ENCODE results near the gene LRG1.
A peak's percentile ranks its signal among the peaks of the same experiment; 100 is the strongest.
"Not testable (repeated sequence)": the region's sequence is repeated elsewhere in the genome, so short reads cannot be mapped to it uniquely, and the experiment has no call there.

LRG1 gene

DNA sequence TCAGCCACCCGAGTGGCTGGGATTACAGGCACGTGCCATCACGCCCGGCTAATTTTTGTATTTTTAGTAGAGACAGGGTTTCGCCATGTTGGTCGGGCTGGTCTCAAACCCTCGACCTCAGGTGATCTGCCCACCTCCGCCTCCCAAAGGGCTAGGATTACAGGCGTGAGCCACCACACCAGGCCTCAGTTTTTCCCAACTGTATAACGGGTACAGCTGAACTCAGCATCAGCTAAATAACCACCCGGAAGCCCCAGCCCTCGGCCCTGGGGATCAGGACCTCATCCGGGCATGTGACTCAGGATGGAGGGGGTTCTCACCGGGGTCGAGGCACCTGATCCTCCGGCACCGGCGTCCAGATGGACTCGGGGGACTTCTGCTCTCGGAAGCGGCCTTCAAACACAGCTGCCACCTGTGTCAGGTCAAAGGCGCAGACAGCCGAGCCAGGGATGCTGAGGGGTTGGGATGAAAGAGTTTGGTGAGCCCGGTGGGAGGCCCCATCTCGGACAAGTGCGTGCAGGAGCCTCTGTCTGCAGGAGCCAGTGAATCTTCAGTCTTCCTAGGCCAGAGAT, 10.7 kb upstream of the LRG1 start:
- peaks cover 31 to 41% of the 10 kb centered on the region in 2 donors for H3K27me3 Mint-ChIP-seq
- peaks cover 4 to 6% of the 10 kb centered on the region in 2 donors for H3K9me3 Mint-ChIP-seq
- no peak overlapping the region for H3K27ac Mint-ChIP-seq
- H3K4me3 Mint-ChIP-seq: no peak overlapping the region
- no peak for DNase-seq
- H3K36me3 Mint-ChIP-seq: no peaks in the 10 kb centered on the region
- ATAC-seq (replicated peaks): no peak
- no peaks in the 10 kb centered on the region for H3K4me1 Mint-ChIP-seq

DNA sequence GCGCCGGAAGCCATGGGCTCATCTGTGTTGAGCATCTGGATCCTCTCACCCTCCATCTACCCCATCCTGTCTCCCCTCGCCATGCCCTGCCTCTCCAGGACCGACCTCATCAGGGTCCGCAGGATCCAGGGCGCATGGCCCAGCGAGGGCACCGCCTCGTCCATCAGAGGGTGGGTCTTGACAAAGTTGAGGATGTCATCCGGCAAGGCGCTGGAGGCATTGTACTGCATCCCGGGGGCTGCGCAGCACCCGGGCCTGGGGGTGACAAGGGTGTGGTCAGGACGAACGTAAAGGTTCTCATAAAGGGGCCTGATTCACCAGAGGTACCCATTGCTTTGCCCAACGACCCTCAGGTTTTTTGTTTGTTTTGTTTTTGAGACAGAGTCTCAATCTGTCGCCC, 10.2 kb upstream of the LRG1 start:
- DNase-seq (no peak), ATAC-seq (replicated peaks) (no peak)
- no peak overlapping the region for H3K27ac Mint-ChIP-seq

GRCh38 chr19:4548238-4548584, 8.4 kb upstream of the LRG1 start:
- H3K27ac Mint-ChIP-seq: no peak overlapping the region
- peaks cover 25 to 31% of the 10 kb centered on the region in 2 donors for H3K27me3 Mint-ChIP-seq
- H3K9me3 Mint-ChIP-seq: peaks cover 4% of the 10 kb centered on the region in 2 donors
- DNase-seq (no peak), ATAC-seq (replicated peaks) (no peak)
- no peak overlapping the region for H3K4me3 Mint-ChIP-seq
- H3K4me1 Mint-ChIP-seq: no peaks in the 10 kb centered on the region
- H3K36me3 Mint-ChIP-seq: no peaks in the 10 kb centered on the region

More for the DNA sequence above, 10.2 kb upstream of the LRG1 start:
- Mint-ChIP-seq H3K9me3 (peaks cover 4 to 6% of the 10 kb centered on the region in 2 donors), H3K27me3 (peaks cover 31 to 41% of the 10 kb centered on the region in 2 donors), H3K4me1 (no peaks in the 10 kb centered on the region), H3K4me3 (no peak overlapping the region), H3K36me3 (no peaks in the 10 kb centered on the region)

DNA sequence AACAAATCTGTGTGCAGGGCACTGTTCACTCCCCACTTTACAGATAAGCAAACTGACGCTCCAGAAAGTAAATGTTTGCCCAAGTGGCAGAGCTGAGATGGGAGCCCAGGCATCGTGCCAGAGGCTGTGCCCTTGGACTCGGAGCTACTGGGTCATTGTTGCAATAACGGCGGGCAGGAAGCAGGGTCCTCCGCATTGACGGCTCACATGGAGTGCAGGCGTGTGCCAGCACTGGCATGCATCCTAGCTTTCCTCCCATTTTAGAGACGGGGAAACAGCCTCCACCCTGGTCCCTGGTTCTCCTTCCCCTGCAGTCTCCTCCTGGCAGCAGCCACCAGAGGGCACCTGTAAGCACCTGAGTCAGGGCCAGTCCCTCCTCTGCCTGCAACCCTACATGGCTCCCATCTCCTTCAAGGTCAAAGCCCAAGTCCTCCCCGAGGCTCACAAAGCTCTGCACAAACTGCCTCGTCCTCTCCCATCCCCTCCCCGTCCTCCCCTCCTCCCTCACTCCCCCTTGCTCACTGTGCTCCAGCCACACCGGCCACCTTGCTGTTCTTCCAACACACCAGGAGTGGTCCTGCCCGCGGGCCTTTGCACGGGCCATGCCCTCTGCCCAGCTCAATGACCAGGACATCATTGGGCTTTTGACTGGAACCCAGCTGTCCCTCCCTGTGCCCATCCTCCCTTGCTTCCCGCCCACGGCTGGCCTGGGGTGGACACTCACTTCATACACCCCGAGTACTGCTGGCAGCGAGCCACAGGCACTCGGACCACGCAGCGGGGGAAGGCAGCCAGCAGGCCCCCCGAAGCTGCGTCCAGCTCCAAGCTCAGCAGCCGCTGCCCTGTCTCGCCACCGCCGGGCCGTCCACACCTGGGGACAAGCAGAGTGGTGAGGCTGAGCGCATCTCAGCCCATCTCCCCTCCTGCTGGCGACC, 7.7 kb upstream of the LRG1 start:
- no peak overlapping the region for H3K27ac Mint-ChIP-seq
- H3K27me3 Mint-ChIP-seq: peaks cover 20 to 25% of the 10 kb centered on the region in 2 donors
- no peaks in the 10 kb centered on the region for H3K4me1 Mint-ChIP-seq
- H3K36me3 Mint-ChIP-seq: no peaks in the 10 kb centered on the region
- H3K4me3 Mint-ChIP-seq: no peak overlapping the region
- no peak for ATAC-seq (replicated peaks)
- H3K9me3 Mint-ChIP-seq: peaks cover 0 to 2% of the 10 kb centered on the region in 2 donors
- no peak for DNase-seq

DNA sequence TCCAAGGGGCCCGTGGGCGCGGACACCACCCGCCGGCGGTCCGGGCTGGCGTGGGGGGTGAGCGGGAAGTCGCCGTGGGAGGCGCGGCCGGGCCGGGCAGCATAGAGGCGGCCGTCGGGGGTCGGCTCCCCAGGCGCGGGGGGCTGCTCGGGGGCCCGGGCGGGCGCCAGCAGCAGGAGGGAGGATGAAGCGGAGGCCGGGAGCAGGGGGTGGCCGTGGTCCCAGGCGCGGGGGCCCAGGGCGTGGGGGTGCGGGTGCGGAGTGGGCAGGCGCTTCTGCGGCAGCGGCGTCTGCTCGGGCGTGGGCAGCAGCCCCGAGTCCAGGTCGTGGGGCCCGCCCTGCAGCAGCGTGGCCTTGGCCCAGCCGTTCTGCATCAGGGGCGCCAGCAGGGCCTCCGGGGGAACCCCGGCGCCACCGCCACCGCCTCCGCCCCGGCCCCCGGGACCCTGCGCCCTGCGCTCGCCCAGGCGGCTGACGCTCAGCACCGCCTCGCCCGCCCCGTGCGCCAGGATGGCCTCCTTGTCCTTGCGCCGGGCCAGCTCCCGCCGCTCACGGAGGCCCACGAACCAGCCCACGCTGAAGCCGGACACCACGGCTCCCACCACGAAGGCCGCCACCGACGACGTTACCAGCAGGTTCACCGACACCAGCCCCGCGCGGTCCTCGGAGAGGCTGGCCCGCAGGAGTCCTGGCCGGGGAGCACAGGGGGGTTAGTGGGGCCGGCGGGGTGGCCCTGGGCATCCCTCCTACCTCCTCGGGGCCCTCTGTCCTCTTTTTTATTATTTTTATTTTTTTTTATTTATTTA, 4.2 kb upstream of the LRG1 start:
- ATAC-seq (replicated peaks): no peak

GRCh38 chr19:4542896-4543841, 3.3 kb upstream of the LRG1 start:
- Mint-ChIP-seq H3K9me3 (no peaks in the 10 kb centered on the region), H3K36me3 (peaks cover 0 to 3% of the 10 kb centered on the region in 2 donors), H3K4me1 (peaks cover 6 to 16% of the 10 kb centered on the region in 2 donors), H3K27me3 (peaks cover 11 to 21% of the 10 kb centered on the region in 2 donors), H3K27ac (no peak overlapping the region), H3K4me3 (no peak overlapping the region)
- ATAC-seq (replicated peaks): no peak
- DNase-seq: no peak

More for the DNA sequence above, 4.2 kb upstream of the LRG1 start:
- Mint-ChIP-seq H3K36me3 (peaks cover 0 to 3% of the 10 kb centered on the region in 2 donors), H3K4me3 (no peak overlapping the region), H3K27ac (no peak overlapping the region), H3K4me1 (peaks cover 6 to 13% of the 10 kb centered on the region in 2 donors), H3K9me3 (no peaks in the 10 kb centered on the region), H3K27me3 (peaks cover 14 to 18% of the 10 kb centered on the region in 2 donors)
- no peak for DNase-seq

- ATAC-seq (replicated peaks); H3K36me3 Mint-ChIP-seq; DNase-seq; H3K9me3 Mint-ChIP-seq; H3K27ac Mint-ChIP-seq; H3K4me3 Mint-ChIP-seq: not testable (repeated sequence)
- H3K4me1 Mint-ChIP-seq: peaks cover 6 to 16% of the 10 kb centered on the region in 2 donors
- peaks cover 7 to 24% of the 10 kb centered on the region in 2 donors for H3K27me3 Mint-ChIP-seq
Observed at GRCh38 chr19:4541806-4542145, 1.9 kb upstream of the LRG1 start.

DNA sequence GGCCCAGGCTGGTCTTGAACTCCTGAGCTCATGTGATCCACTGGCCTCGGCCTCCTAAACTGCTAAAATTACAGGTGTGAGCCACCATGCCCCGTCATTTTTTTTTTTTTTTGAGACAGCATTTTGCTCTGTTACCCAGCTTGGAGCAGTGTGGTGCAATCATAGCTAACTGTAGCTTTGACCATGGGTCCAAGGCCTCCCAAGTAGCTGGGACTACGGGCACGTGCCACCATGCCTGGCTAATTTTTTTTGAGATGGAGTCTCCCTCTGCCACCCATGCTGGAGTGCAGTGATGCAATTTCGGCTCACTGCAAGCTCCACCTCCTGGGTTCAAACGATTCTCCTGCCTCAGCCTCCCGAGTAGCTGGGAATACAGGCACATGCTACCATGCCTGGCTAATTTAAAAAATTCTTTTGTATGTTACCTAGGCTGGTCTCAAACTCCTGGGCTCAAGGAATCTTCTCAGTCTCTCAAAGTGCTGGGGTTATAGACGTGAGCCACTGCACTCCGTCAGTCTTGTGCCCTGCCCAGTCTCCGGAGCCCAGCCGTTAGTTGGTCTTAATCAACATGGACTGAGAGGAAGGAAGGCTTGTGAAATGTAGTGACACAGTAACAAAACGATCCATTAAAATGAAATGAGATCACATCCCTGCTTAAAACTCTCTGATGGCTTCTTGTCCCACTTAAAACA, 1.4 kb upstream of the LRG1 start:
- Mint-ChIP-seq H3K36me3 (peaks cover 0 to 3% of the 10 kb centered on the region in 2 donors), H3K27me3 (peaks cover 7 to 28% of the 10 kb centered on the region in 2 donors), H3K9me3 (no peaks in the 10 kb centered on the region), H3K27ac (no peak overlapping the region), H3K4me1 (peaks cover 6 to 16% of the 10 kb centered on the region in 2 donors), H3K4me3 (no peak overlapping the region)
- DNase-seq (no peak), ATAC-seq (replicated peaks) (no peak)

DNA sequence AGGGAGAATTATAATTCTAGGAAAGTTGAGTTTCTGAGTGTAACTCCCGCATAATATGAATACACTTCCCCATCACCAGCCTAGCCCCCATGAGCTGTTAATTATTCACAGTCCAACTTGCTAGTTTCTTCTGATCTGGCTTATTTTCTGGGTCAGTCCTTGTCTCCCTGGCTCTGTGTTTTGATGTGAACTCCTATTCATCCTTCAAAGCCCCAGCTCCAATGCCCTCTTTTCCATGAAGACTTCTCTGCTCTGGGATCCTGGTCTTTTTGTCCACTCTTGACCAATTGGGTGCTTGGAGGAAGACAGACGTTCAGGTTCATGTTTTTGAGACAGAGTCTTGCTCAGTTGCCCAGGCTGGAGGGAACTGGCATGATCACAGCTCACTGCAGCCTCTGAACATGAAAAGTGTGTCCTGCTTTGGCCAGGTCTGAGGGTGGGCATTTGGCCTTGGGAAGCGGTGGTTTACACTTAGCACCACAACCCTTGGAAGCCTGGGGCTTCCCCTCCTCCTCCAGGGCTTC, 605 bp downstream of the LRG1 start:
- Mint-ChIP-seq H3K4me3 (no peak overlapping the region), H3K4me1 (peaks cover 10 to 22% of the 10 kb centered on the region in 2 donors), H3K27ac (no peak overlapping the region), H3K36me3 (peaks cover 0 to 3% of the 10 kb centered on the region in 2 donors), H3K27me3 (peaks cover 17 to 44% of the 10 kb centered on the region in 2 donors), H3K9me3 (no peaks in the 10 kb centered on the region)
- ATAC-seq (replicated peaks) (no peak), DNase-seq (no peak)

DNA sequence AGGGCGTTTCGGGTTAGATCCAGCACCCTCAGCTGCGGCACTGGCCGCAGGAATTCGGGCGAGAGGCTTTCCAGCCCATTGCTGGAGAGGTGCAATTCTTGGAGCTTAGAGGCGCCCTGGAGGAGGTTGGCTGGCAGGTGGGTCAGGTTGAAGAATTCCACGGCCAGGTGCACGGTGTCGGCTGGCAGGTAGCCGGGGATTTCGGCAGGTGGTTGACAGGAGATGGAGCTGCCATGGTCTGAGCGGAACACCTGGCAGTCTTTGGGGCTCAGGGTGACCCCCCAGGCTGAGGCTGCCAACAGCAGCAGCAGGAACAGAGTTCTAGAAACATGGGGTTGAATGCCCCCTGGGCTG, 1.3 kb downstream of the LRG1 start:
- Mint-ChIP-seq H3K27me3 (peaks cover 18 to 50% of the 10 kb centered on the region in 2 donors), H3K4me3 (no peak overlapping the region), H3K27ac (peak overlapping the region; percentile 69), H3K4me1 (peaks cover 10 to 22% of the 10 kb centered on the region in 2 donors), H3K36me3 (peaks cover 0 to 3% of the 10 kb centered on the region in 2 donors), H3K9me3 (no peaks in the 10 kb centered on the region)
- no peak for ATAC-seq (replicated peaks)
- DNase-seq: no peak

GRCh38 chr19:4537953-4538600, 1.8 kb downstream of the LRG1 start:
- no peaks in the 10 kb centered on the region for H3K9me3 Mint-ChIP-seq
- peaks cover 10 to 22% of the 10 kb centered on the region in 2 donors for H3K4me1 Mint-ChIP-seq

DNA sequence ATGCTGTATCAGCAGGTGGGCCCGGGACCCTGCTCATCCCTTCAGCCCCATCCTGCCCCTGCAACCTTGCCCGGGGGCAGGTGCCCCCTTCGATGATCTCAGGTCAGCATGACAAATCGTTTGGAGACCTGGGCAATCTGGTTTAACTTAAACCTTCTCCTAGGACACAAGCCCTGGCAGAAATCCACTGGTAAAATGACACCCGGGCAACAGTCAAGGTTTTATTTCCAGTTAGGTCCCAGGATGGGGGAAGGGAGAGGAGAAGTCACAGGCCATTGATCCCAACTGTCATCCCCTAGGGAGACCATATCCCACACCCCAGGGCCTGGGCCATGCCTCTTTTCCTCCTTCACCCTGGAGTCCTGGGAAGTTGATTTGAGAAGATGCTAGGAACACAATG, 3.0 kb downstream of the LRG1 start:
- Mint-ChIP-seq H3K9me3 (no peaks in the 10 kb centered on the region), H3K4me3 (no peak overlapping the region), H3K27me3 (peaks cover 22 to 55% of the 10 kb centered on the region in 2 donors), H3K4me1 (peaks cover 10 to 22% of the 10 kb centered on the region in 2 donors), H3K36me3 (peaks cover 0 to 3% of the 10 kb centered on the region in 2 donors), H3K27ac (no peak overlapping the region)
- DNase-seq: no peak
- no peak for ATAC-seq (replicated peaks)

More at GRCh38 chr19:4537953-4538600, 1.8 kb downstream of the LRG1 start:
- H3K27me3 Mint-ChIP-seq: peaks cover 22 to 55% of the 10 kb centered on the region in 2 donors
- H3K4me3 Mint-ChIP-seq: no peak overlapping the region
- no peak for ATAC-seq (replicated peaks)
- peak overlapping the region; percentile 69 for H3K27ac Mint-ChIP-seq
- no peak for DNase-seq
- peaks cover 0 to 3% of the 10 kb centered on the region in 2 donors for H3K36me3 Mint-ChIP-seq
